Measurements from ENCODE around the gene ATP6V1A. TPM values are rescaled to one million over a fixed set of nuclear protein-coding genes. Genes with fewer than 3 reads are reported as not detected.
A peak's percentile ranks its signal among the peaks of the same experiment; 100 is the strongest.

The ATP6V1A gene
- total and polyA plus RNA-seq, 2 of the 13 experiments (the other 11 are each of a cell fraction or from before 2014, with no cell fraction given), result 23.4 to 95.1 TPM

- no peak for TF ChIP-seq CEBPB (IDR thresholded peaks at IDR 0.05; ENCODE audit: borderline replicate concordance, low read depth, low read length)
- TF ChIP-seq HNF4A (CRISPR knock-in tag; IDR thresholded peaks at IDR 0.05), result no peak
- TF ChIP-seq RFXAP (CRISPR knock-in tag; IDR thresholded peaks at IDR 0.05; ENCODE audit: borderline replicate concordance), result no peak
- no peak for TF ChIP-seq GABPA (IDR thresholded peaks at IDR 0.05; ENCODE audit: low read depth, low read length)
- peak; percentile 24; the same call in 1 of the 2 replicates for TF ChIP-seq GABPA (CRISPR knock-in tag; IDR thresholded peaks at IDR 0.05; ENCODE audit: low read depth)
- TF ChIP-seq DNMT1 (CRISPR knock-in tag; IDR thresholded peaks at IDR 0.05), result no peak
- 0 out of 2 replicates have a peak, but pooled peaks have one; percentile 12 for TF ChIP-seq ZNF292 (CRISPR knock-in tag; IDR thresholded peaks at IDR 0.05; ENCODE audit: borderline replicate concordance, low read depth)
- TF ChIP-seq KMT2B (CRISPR knock-in tag; IDR thresholded peaks at IDR 0.05), result no peak; the same call in 1 of the 2 replicates
- 0 out of 2 replicates have a peak, but pooled peaks have one; percentile 22 for TF ChIP-seq HDAC2 (CRISPR knock-in tag; IDR thresholded peaks at IDR 0.05)
- TF ChIP-seq SMC3 (IDR thresholded peaks at IDR 0.05; ENCODE audit: low read length), result peak; percentile 30
- no peak for TF ChIP-seq NFKB2 (CRISPR knock-in tag; IDR thresholded peaks at IDR 0.05; ENCODE audit: borderline replicate concordance)
- no peak; the same call in 1 of the 2 replicates for TF ChIP-seq ZNF34 (CRISPR knock-in tag; IDR thresholded peaks at IDR 0.05; ENCODE audit: borderline replicate concordance)
- TF ChIP-seq EHMT2 (IDR thresholded peaks at IDR 0.05; ENCODE audit: borderline replicate concordance, low read depth, low read length), result no peak
- TF ChIP-seq FOXO1 (CRISPR knock-in tag; IDR thresholded peaks at IDR 0.05), result no peak
- no peak for TF ChIP-seq ZNF318 (CRISPR knock-in tag; IDR thresholded peaks at IDR 0.05)
- no peak for TF ChIP-seq PLRG1 (conservative IDR thresholded peaks at IDR 0.05)
- no peak for TF ChIP-seq ZNF605 (CRISPR knock-in tag; IDR thresholded peaks at IDR 0.05)
- TF ChIP-seq HMG20B (CRISPR knock-in tag; conservative IDR thresholded peaks at IDR 0.05), result no peak
- TF ChIP-seq SNRNP70 (IDR thresholded peaks at IDR 0.05; ENCODE audit: low read depth, low read length), result no peak
- no peak for TF ChIP-seq ZNF256 (CRISPR knock-in tag; conservative IDR thresholded peaks at IDR 0.05)
- TF ChIP-seq ZNF12 (CRISPR knock-in tag; IDR thresholded peaks at IDR 0.05), result no peak
- TF ChIP-seq CENPX (CRISPR knock-in tag; IDR thresholded peaks at IDR 0.05), result no peak
Measured at GRCh38 chr3:113744941-113745755, 1.7 kb upstream of the ATP6V1A start (continued).
